HEK293 (cell line): ENCODE measurements around the gene NCOR2.

Experiments
- GLIS2 ChIP-seq: fragments of 450-650 bp; formaldehyde crosslinking; IDR thresholded peaks from 2 replicates; pipeline ENCODE4 v1.5.1; 2016; ENCODE audit warnings: missing biosample characterization, missing genetic modification characterization
- KLF16 ChIP-seq: fragments of 450-650 bp; formaldehyde crosslinking; IDR thresholded peaks from 2 replicates; pipeline ENCODE4 v1.5.1; 2017; ENCODE audit warnings: missing biosample characterization, missing genetic modification characterization
- OSR2 ChIP-seq: fragments of 450-650 bp; formaldehyde crosslinking; IDR thresholded peaks from 2 replicates; pipeline ENCODE4 v1.5.1; 2016; ENCODE audit warnings: missing biosample characterization, missing genetic modification characterization
- PRDM10 ChIP-seq: fragments of 450-650 bp; formaldehyde crosslinking; IDR thresholded peaks from 2 replicates; pipeline ENCODE4 v1.5.1; 2016; ENCODE audit warnings: missing biosample characterization, missing genetic modification characterization
- TRIM28 ChIP-seq: IDR thresholded peaks from 2 replicates; pipeline ENCODE4 v1.6.1; 2011; ENCODE audit warnings: low read length, control low read depth, borderline replicate concordance
- WT1 ChIP-seq: fragments of 450-650 bp; formaldehyde crosslinking; IDR thresholded peaks from 2 replicates; pipeline ENCODE4 v1.5.1; 2016; ENCODE audit warnings: missing biosample characterization, missing genetic modification characterization
- YY1 ChIP-seq: fragments of 450-650 bp; formaldehyde crosslinking; IDR thresholded peaks from 2 replicates; pipeline ENCODE4 v1.5.1; 2018; ENCODE audit warnings: missing biosample characterization, missing genetic modification characterization
- YY2 ChIP-seq: fragments of 450-650 bp; formaldehyde crosslinking; IDR thresholded peaks from 2 replicates; pipeline ENCODE4 v1.5.1; 2016; ENCODE audit warnings: missing biosample characterization, missing genetic modification characterization
- ZFP69B ChIP-seq: fragments of 450-650 bp; formaldehyde crosslinking; IDR thresholded peaks from 2 replicates; pipeline ENCODE4 v1.5.1; 2016; ENCODE audit warnings: missing biosample characterization, missing genetic modification characterization
- ZNF24 ChIP-seq: fragments of 450-650 bp; formaldehyde crosslinking; IDR thresholded peaks from 2 replicates; pipeline ENCODE4 v1.5.1; 2016; ENCODE audit warnings: missing biosample characterization, missing genetic modification characterization
- ZNF266 ChIP-seq: fragments of 450-650 bp; formaldehyde crosslinking; IDR thresholded peaks from 2 replicates; pipeline ENCODE4 v1.5.1; 2016; ENCODE audit warnings: missing biosample characterization, missing genetic modification characterization, low read depth
- ZNF518A ChIP-seq: fragments of 450-650 bp; formaldehyde crosslinking; conservative IDR thresholded peaks from 2 replicates; pipeline ENCODE4 v1.5.1; 2016; ENCODE audit warnings: low read depth, missing biosample characterization, missing genetic modification characterization
- ZNF560 ChIP-seq: fragments of 450-650 bp; formaldehyde crosslinking; IDR thresholded peaks from 2 replicates; pipeline ENCODE4 v1.5.1; 2017; ENCODE audit warnings: missing biosample characterization, missing genetic modification characterization, borderline replicate concordance
- ZNF596 ChIP-seq: fragments of 450-650 bp; IDR thresholded peaks from 2 replicates; pipeline ENCODE4 v1.5.0; 2018; ENCODE audit warnings: missing biosample characterization, mild to moderate bottlenecking, missing genetic modification characterization, moderate library complexity
- ZNF660 ChIP-seq: fragments of 450-650 bp; IDR thresholded peaks from 2 replicates; pipeline ENCODE4 v1.5.1; 2018; ENCODE audit warnings: missing biosample characterization, mild to moderate bottlenecking, missing genetic modification characterization
- ZNF791 ChIP-seq: fragments of 450-650 bp; formaldehyde crosslinking; IDR thresholded peaks from 2 replicates; pipeline ENCODE4 v1.5.1; 2016; ENCODE audit warnings: missing biosample characterization, missing genetic modification characterization
- TF ChIP-seq, protein P1 (sequence below): fragments of 450-650 bp; formaldehyde crosslinking; IDR thresholded peaks from 2 replicates; pipeline ENCODE4 v1.5.1; 2016; ENCODE audit warnings: missing biosample characterization, missing genetic modification characterization
- TF ChIP-seq, protein P2 (sequence below): fragments of 450-650 bp; formaldehyde crosslinking; IDR thresholded peaks from 2 replicates; pipeline ENCODE4 v1.5.1; 2017; ENCODE audit warnings: missing biosample characterization, missing genetic modification characterization
- TF ChIP-seq, protein P3 (sequence below): fragments of 450-650 bp; formaldehyde crosslinking; optimal IDR thresholded peaks from 2 replicates; pipeline ENCODE3; 2016; ENCODE audit warnings: missing biosample characterization, mild to moderate bottlenecking, missing genetic modification characterization
- TF ChIP-seq, protein P4 (sequence below): fragments of 450-650 bp; formaldehyde crosslinking; IDR thresholded peaks from 2 replicates; pipeline ENCODE4 v1.5.1; 2016; ENCODE audit warnings: missing biosample characterization, missing genetic modification characterization

NCOR2 gene

GRCh38 chr12:124518051-124518932 is 49.1 kb downstream of the NCOR2 start (continued):
- TF ChIP-seq, protein P1, sequence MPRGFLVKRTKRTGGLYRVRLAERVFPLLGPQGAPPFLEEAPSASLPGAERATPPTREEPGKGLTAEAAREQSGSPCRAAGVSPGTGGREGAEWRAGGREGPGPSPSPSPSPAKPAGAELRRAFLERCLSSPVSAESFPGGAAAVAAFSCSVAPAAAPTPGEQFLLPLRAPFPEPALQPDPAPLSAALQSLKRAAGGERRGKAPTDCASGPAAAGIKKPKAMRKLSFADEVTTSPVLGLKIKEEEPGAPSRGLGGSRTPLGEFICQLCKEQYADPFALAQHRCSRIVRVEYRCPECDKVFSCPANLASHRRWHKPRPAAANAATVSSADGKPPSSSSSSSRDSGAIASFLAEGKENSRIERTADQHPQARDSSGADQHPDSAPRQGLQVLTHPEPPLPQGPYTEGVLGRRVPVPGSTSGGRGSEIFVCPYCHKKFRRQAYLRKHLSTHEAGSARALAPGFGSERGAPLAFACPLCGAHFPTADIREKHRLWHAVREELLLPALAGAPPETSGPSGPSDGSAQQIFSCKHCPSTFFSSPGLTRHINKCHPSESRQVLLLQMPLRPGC, result peak; percentile 47; the same call in 1 of the 2 replicates
- TF ChIP-seq, protein P2, sequence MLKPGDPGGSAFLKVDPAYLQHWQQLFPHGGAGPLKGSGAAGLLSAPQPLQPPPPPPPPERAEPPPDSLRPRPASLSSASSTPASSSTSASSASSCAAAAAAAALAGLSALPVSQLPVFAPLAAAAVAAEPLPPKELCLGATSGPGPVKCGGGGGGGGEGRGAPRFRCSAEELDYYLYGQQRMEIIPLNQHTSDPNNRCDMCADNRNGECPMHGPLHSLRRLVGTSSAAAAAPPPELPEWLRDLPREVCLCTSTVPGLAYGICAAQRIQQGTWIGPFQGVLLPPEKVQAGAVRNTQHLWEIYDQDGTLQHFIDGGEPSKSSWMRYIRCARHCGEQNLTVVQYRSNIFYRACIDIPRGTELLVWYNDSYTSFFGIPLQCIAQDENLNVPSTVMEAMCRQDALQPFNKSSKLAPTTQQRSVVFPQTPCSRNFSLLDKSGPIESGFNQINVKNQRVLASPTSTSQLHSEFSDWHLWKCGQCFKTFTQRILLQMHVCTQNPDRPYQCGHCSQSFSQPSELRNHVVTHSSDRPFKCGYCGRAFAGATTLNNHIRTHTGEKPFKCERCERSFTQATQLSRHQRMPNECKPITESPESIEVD (tag by site-specific recombination), result peak; percentile 80
- TF ChIP-seq ZNF24 (0 out of 2 replicates have a peak, but pooled peaks have one; percentile 19), ZNF518A (0 out of 2 replicates have a peak, but pooled peaks have one; percentile 11), ZNF596 (tag by site-specific recombination) (peak; percentile 15; the same call in 1 of the 2 replicates), ZNF560 (tag by site-specific recombination) (no peak), YY1 (no peak; the same call in 1 of the 2 replicates), ZFP69B (tag by site-specific recombination) (peak; percentile 44; the same call in 1 of the 2 replicates), ZNF266 (tag by site-specific recombination) (peak; percentile 100), WT1 (tag by site-specific recombination) (peak; percentile 58; the same call in 1 of the 2 replicates), KLF16 (tag by site-specific recombination) (peak; percentile 83), ZNF791 (no peak), OSR2 (tag by site-specific recombination) (peak; percentile 18; the same call in 1 of the 2 replicates), PRDM10 (tag by site-specific recombination) (peak; percentile 36; the same call in 1 of the 2 replicates), ZNF660 (tag by site-specific recombination) (0 out of 2 replicates have a peak, but pooled peaks have one; percentile 20), GLIS2 (tag by site-specific recombination) (peak; percentile 97), YY2 (tag by site-specific recombination) (no peak), TRIM28 (peak; percentile 28; the same call in 1 of the 2 replicates)
- TF ChIP-seq, protein P3, sequence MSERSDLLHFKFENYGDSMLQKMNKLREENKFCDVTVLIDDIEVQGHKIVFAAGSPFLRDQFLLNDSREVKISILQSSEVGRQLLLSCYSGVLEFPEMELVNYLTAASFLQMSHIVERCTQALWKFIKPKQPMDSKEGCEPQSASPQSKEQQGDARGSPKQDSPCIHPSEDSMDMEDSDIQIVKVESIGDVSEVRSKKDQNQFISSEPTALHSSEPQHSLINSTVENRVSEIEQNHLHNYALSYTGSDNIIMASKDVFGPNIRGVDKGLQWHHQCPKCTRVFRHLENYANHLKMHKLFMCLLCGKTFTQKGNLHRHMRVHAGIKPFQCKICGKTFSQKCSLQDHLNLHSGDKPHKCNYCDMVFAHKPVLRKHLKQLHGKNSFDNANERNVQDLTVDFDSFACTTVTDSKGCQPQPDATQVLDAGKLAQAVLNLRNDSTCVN (tag by site-specific recombination), result peak; percentile 44
- TF ChIP-seq, protein P4, sequence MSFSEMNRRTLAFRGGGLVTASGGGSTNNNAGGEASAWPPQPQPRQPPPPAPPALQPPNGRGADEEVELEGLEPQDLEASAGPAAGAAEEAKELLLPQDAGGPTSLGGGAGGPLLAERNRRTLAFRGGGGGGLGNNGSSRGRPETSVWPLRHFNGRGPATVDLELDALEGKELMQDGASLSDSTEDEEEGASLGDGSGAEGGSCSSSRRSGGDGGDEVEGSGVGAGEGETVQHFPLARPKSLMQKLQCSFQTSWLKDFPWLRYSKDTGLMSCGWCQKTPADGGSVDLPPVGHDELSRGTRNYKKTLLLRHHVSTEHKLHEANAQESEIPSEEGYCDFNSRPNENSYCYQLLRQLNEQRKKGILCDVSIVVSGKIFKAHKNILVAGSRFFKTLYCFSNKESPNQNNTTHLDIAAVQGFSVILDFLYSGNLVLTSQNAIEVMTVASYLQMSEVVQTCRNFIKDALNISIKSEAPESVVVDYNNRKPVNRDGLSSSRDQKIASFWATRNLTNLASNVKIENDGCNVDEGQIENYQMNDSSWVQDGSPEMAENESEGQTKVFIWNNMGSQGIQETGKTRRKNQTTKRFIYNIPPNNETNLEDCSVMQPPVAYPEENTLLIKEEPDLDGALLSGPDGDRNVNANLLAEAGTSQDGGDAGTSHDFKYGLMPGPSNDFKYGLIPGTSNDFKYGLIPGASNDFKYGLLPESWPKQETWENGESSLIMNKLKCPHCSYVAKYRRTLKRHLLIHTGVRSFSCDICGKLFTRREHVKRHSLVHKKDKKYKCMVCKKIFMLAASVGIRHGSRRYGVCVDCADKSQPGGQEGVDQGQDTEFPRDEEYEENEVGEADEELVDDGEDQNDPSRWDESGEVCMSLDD (tag by site-specific recombination), result peak; percentile 42
